Stimulated activated naive B cell treated with anti-CD40 and anti-IgM and Interleukin-4, amounts not matched to agents 10 μg/mL and 1 μg/mL and 100 μg/mL, for 72 hours (primary cell): Measurements from ENCODE around the gene CKAP2L.

Experiments
- ATAC-seq, 2 donors: fragments of 150-1000 bp; cut with Tn5 transposase; replicated peaks; 2 replicates each; pipeline ENCODE4 v1.10.0; 2021; ENCODE audit warnings: moderate library complexity in 1 of 2
- DNase-seq: peaks from one replicate; pipeline ENCODE4 v3.0.0; 2021
- H3K27ac Mint-ChIP-seq: one replicate; pipeline ENCODE4 v1.8.0; 2022; ENCODE audit warnings: mild to moderate bottlenecking, mixed read lengths
- H3K27me3 Mint-ChIP-seq, 2 donors: one replicate each; pipeline ENCODE4 v1.8.0; 2022; ENCODE audit warnings: mixed read lengths in 2 of 2
- H3K36me3 Mint-ChIP-seq, 2 donors: one replicate each; pipeline ENCODE4 v1.8.0; 2022; ENCODE audit warnings: mixed read lengths in 2 of 2, mild to moderate bottlenecking in 1 of 2
- H3K4me1 Mint-ChIP-seq, 2 donors: one replicate each; pipeline ENCODE4 v1.8.0; 2022; ENCODE audit warnings: mixed read lengths in 2 of 2, mild to moderate bottlenecking in 1 of 2
- H3K4me3 Mint-ChIP-seq, 2 donors: one replicate each; pipeline ENCODE4 v1.8.0; 2022; ENCODE audit warnings: mild to moderate bottlenecking in 2 of 2, mixed read lengths in 2 of 2, moderate library complexity in 1 of 2
- H3K9me3 Mint-ChIP-seq, 2 donors: one replicate each; pipeline ENCODE4 v1.8.0; 2022; ENCODE audit warnings: mixed read lengths in 2 of 2, mild to moderate bottlenecking in 1 of 2

The CKAP2L gene

DNA sequence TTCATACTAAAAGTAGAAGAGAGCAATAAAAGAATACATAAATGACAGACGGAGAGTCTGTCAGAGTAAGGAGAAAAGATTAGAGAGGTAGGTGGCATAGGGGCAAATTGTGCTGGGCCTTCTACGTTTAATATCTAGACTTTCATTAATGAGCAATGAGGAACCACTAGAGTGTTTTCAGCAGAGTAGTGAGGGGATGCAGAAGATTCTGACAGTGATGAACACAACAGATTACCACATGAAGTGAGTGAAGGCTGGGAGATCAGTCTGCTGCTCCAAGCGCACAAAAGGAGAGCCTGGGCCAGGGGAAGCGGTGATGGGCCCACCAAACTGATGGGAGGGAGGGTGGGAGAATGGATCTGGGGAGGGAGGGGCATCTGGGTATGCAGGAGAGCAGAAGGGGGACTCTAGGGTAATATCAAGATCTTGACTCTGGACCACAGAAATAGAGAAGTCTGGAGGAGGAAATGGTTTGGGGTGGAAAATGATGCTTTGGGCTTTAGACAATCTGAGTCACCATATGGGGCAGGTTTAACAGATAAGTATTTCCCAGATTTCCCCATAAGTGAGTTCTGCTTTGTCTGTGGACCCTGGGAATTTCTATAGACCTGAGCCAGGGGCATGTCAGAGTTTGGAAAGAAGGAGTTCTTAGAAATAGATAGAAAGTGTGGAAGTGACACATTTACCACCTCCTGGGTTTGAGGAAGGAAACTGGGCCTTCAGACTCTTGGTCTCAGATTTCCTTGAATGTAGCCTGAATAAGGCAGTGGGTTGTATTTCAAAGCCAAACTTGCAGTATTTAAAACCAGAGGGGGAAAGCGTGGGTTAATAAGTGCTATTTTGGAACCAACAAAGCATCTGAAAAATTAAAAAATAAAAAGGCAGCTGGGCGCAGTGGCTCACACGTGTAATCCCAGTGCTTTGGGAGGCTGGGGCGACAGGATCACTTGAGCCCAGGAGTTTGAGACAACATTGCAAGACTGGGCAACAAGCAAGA is 34.9 kb upstream of the CKAP2L start:
- Mint-ChIP-seq H3K9me3 (peaks cover 3 to 5% of the 10 kb centered on the region in 2 donors), H3K27me3 (no peaks in the 10 kb centered on the region), H3K27ac (peak overlapping the region; percentile 10), H3K4me3 (no peak overlapping the region), H3K4me1 (peaks cover 15 to 26% of the 10 kb centered on the region in 2 donors), H3K36me3 (no peaks in the 10 kb centered on the region)
- DNase-seq (no peak), ATAC-seq (peak; percentile 75 to 79)

DNA sequence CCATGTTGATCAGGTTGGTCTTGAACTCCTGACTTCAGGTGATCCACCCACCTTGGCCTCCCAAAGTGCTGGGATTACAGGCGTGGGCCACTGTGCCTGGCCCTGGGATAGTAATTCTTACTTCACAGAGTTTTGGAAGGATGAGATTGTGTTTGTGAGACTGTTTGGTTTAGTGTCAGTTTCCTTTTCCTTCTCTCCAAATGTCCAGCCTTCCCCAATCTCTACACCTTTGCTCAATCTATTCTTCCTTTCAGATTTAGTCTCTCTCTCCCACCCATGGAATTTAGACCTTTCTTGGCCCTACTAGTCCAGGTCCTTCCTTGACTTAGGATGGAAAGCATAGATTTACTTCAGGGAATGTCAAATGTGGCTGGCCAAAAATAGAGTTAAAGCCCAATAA is 32.1 kb upstream of the CKAP2L start:
- Mint-ChIP-seq H3K4me1 (peaks cover 20 to 32% of the 10 kb centered on the region in 2 donors), H3K27me3 (no peaks in the 10 kb centered on the region), H3K36me3 (peaks cover 0 to 4% of the 10 kb centered on the region in 2 donors), H3K4me3 (no peak overlapping the region), H3K27ac (no peak overlapping the region), H3K9me3 (peaks cover 5% of the 10 kb centered on the region in 2 donors)
- DNase-seq (no peak), ATAC-seq (no peak)

DNA sequence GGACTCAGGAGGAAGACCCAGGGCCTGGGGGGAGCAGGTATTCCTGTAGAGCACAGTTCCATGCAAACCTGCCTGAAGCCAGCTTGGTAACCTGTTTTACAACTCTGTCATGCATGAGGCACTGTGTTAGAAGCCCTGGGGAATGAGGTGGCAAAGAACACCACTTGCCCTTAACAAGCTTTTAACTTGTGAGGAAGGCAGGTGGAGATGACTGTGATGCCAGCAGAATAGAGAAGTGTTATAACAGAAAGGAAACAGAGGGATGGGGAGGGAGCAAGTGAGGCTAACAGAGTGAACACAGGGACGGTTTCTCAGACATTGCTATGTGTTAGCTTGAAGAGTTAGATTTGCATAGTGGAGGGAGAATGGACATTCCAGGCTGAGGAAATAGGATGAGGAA is 31.4 kb upstream of the CKAP2L start:
- Mint-ChIP-seq H3K4me3 (no peak overlapping the region), H3K4me1 (peaks cover 20 to 32% of the 10 kb centered on the region in 2 donors), H3K27ac (no peak overlapping the region), H3K36me3 (peaks cover 0 to 4% of the 10 kb centered on the region in 2 donors), H3K9me3 (peaks cover 5% of the 10 kb centered on the region in 2 donors), H3K27me3 (no peaks in the 10 kb centered on the region)
- DNase-seq, result peak; percentile 9
- ATAC-seq, result peak; percentile 70 to 71

DNA sequence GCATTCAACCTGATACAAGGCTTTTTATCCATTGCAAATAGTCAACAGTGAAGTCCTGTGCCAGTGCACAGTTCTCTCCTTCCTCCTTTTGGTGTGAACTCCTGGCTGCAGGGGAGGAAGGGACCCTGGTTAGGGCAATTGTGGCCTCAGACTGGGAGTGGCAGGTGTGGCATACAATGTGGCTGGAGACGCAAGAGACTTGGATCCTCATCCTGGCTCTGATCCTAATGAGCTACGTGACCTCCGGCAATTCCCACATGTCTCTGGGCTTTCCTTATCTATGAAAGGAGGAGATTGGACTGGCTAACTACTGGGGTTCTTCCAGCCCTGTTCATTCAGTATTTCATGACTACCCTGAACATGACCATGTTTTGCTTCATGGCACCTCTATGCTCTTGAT is 30.4 kb upstream of the CKAP2L start:
- H3K27ac Mint-ChIP-seq, result no peak overlapping the region
- no peaks in the 10 kb centered on the region for H3K27me3 Mint-ChIP-seq
- no peak for DNase-seq
- peaks cover 0 to 2% of the 10 kb centered on the region in 2 donors for H3K9me3 Mint-ChIP-seq
- peaks cover 20 to 32% of the 10 kb centered on the region in 2 donors for H3K4me1 Mint-ChIP-seq
- peaks cover 0 to 4% of the 10 kb centered on the region in 2 donors for H3K36me3 Mint-ChIP-seq
- no peak overlapping the region for H3K4me3 Mint-ChIP-seq
- no peak for ATAC-seq

DNA sequence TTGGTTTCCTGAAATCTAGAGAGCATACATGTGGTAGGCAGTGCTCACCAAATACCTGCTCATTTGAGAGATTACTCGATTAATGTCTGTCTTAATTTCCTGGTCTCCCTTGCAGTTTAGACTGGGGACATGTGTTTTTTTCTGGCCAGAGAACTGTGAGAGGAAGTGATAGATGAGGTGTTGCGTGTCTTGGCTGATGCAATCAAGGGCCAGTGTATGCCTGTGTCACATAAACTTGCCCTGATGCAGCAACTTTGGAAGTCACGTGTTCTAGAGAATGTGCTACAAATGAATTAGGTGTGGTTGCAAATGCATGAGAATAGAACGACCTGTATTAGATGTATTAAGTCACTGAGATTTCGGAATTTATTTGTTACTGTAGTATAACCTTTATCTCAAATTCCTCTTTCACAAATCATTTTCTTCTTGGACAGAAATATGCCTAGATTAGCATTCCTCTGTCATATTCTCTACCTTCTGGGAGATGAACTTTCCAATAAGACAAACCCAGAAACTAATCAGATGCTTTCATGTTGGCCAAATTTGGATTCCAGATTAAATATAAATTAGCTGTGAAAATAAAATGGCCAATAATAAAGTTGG is 29.8 kb upstream of the CKAP2L start:
- Mint-ChIP-seq H3K4me1 (peaks cover 17 to 26% of the 10 kb centered on the region in 2 donors), H3K9me3 (peaks cover 0 to 2% of the 10 kb centered on the region in 2 donors), H3K36me3 (peaks cover 0 to 4% of the 10 kb centered on the region in 2 donors), H3K27me3 (no peaks in the 10 kb centered on the region), H3K27ac (no peak overlapping the region), H3K4me3 (no peak overlapping the region)
- DNase-seq (no peak), ATAC-seq (peak; percentile 57 to 60)

DNA sequence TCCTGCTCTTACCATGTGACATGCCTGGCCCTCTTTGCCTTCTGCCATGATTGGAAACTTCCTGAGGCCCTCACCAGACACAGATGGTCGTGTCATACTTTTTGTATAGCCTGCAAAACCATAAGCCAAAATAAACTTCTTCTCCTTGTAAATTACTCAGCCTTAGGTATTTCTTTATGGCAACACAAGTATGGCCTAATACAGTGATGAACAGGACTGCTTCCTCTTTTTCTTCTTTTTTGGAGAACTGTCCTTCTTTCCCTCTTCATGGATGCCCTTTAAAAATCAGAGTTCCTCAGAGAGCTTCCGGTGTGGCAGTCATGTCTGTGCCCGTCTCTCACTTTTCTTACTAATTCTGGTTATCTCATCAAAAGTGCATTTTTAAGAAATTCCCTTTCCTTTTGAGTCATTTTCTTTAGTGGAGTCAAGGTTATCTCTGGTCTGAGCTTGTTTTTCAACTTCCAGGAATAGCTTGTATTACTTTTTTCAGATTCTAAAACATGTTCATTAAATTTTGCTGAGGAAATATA is 29.1 kb upstream of the CKAP2L start:
- H3K4me1 Mint-ChIP-seq, result peaks cover 13 to 21% of the 10 kb centered on the region in 2 donors
- peaks cover 0 to 4% of the 10 kb centered on the region in 2 donors for H3K36me3 Mint-ChIP-seq
- peaks cover 0 to 2% of the 10 kb centered on the region in 2 donors for H3K9me3 Mint-ChIP-seq
- ATAC-seq (peak; percentile 79 to 82), DNase-seq (no peak)
- peak overlapping the region; percentile 21 for H3K27ac Mint-ChIP-seq
- no peaks in the 10 kb centered on the region for H3K27me3 Mint-ChIP-seq
- peak overlapping the region in 1 of 2 donors; percentile 4 for H3K4me3 Mint-ChIP-seq

DNA sequence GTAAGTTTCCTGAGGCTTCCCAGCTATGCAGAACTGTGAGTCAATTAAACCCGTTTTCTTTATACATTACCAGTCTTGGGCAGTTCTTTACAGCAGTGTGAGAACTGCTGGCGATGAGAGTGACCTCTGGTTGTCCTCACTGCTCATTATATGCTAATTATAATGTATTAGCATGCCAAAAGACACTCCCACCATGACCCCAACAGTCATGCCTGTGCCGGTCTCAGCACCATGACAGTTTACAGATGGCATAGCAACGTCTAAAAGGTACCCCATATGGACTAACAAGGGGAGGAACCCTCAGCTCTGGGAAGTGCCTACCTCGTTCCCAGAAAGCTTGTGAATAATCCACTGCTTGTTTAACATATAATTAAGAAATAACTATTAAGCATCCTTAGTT is 28.0 kb upstream of the CKAP2L start:
- no peaks in the 10 kb centered on the region for H3K27me3 Mint-ChIP-seq
- peaks cover 0 to 4% of the 10 kb centered on the region in 2 donors for H3K36me3 Mint-ChIP-seq
- H3K27ac Mint-ChIP-seq, result no peak overlapping the region
- peaks cover 0 to 2% of the 10 kb centered on the region in 2 donors for H3K9me3 Mint-ChIP-seq
- ATAC-seq (no peak), DNase-seq (no peak)
- H3K4me3 Mint-ChIP-seq, result no peak overlapping the region
- peaks cover 13 to 21% of the 10 kb centered on the region in 2 donors for H3K4me1 Mint-ChIP-seq

DNA sequence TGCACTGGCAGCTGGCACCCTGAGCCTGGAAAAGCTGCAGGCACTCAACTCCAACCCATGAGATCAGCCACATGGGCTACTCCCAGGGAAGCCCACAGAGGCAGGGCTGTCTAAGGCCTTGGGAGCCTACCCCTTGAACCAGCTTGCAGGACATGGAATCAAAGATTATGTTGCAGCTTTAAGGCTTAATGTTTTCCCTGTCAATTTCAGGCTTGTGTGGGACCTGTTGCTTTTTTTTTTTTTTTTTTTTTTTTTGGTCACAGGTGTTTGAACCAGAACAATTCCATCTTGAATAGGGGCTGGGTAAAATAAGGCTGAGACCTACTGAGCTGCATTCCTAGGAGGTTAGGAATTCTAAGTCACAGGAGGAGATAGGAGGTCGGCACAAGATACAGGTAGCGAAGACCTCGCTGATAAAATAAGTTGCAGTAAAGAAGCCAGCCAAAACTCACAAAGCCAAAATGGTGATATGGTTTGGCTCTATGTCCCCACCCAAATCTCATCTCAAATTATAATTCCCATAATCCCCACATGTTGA is 27.4 kb upstream of the CKAP2L start:
- H3K27me3 Mint-ChIP-seq, result no peaks in the 10 kb centered on the region
- H3K4me3 Mint-ChIP-seq, result no peak overlapping the region
- H3K9me3 Mint-ChIP-seq, result peaks cover 0 to 2% of the 10 kb centered on the region in 2 donors
- no peak overlapping the region for H3K27ac Mint-ChIP-seq
- no peak for DNase-seq
- peaks cover 13 to 21% of the 10 kb centered on the region in 2 donors for H3K4me1 Mint-ChIP-seq
- no peak for ATAC-seq
- peaks cover 0 to 4% of the 10 kb centered on the region in 2 donors for H3K36me3 Mint-ChIP-seq

DNA sequence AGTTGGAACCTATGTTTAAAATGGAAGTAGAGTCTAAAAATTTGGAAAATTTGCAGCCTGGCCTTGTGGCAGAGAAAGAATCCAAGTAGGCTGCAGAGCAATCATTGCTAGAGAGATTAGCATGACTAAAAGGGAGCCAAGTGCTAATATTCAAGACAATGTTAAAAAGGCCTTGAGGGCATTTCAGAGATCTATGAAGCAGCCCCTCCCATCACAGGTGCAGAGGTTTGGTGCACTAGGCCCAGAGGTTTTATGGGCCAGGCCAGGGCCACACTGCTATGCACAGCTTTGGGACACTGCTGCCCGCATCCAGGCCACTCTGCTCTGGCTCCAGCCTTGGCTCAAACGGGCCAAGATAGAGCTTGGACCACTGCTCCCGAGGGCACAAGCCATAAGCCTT is 26.6 kb upstream of the CKAP2L start:
- DNase-seq, result no peak
- no peak for ATAC-seq
- no peak overlapping the region for H3K27ac Mint-ChIP-seq
- peaks cover 0 to 4% of the 10 kb centered on the region in 2 donors for H3K36me3 Mint-ChIP-seq
- no peaks in the 10 kb centered on the region for H3K27me3 Mint-ChIP-seq
- H3K4me1 Mint-ChIP-seq, result peaks cover 13 to 20% of the 10 kb centered on the region in 2 donors
- H3K9me3 Mint-ChIP-seq, result peaks cover 0 to 2% of the 10 kb centered on the region in 2 donors
- no peak overlapping the region for H3K4me3 Mint-ChIP-seq

DNA sequence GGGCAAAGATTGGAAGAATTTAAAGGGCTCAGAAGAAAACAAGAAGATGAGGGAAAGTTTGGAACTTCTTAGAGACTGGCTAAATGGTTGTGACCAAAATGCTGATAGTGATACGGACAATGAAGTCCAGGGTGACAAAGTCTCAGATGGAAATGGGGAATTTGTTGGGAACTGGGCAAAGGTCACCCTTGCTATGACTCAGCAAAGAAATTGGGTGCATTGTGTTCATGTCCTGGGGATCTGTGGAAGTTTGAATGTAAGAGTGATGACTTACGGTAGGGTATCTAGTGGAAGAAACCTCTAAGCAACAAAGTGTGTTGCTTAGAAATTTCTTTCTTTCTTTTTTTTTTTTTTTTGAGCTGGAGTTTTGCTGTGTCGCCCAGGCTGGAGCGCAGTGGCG is 25.9 kb upstream of the CKAP2L start:
- Mint-ChIP-seq H3K4me1 (peaks cover 8 to 13% of the 10 kb centered on the region in 2 donors), H3K27ac (no peak overlapping the region), H3K4me3 (no peak overlapping the region), H3K27me3 (no peaks in the 10 kb centered on the region), H3K36me3 (peaks cover 0 to 4% of the 10 kb centered on the region in 2 donors), H3K9me3 (peaks cover 0 to 2% of the 10 kb centered on the region in 2 donors)
- no peak for ATAC-seq
- no peak for DNase-seq

DNA sequence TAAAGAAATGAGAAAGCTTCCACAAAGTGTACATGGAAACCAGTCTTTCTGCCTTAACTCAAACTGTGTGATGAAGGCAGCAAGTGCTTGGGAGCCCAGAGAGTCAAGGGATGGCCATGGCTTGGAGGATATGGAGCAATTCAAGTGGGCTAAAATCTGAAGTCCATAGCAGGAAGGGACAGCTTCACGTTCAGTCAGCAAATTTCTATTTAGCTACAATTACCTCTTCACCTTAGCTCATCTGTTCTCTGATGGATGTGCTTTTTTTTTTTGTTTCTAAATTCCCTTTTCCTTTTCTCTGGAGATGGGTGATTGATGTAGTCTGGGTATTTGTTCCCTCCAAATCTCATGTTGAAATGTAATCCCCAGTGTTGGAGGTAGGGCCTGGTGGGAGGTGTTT is 24.8 kb upstream of the CKAP2L start:
- H3K9me3 Mint-ChIP-seq, result peaks cover 0 to 2% of the 10 kb centered on the region in 2 donors
- no peaks in the 10 kb centered on the region for H3K27me3 Mint-ChIP-seq
- ATAC-seq, result no peak
- no peak overlapping the region for H3K27ac Mint-ChIP-seq
- no peak for DNase-seq
- H3K4me1 Mint-ChIP-seq, result peaks cover 10 to 17% of the 10 kb centered on the region in 2 donors
- peaks cover 0 to 4% of the 10 kb centered on the region in 2 donors for H3K36me3 Mint-ChIP-seq
- H3K4me3 Mint-ChIP-seq, result no peak overlapping the region

DNA sequence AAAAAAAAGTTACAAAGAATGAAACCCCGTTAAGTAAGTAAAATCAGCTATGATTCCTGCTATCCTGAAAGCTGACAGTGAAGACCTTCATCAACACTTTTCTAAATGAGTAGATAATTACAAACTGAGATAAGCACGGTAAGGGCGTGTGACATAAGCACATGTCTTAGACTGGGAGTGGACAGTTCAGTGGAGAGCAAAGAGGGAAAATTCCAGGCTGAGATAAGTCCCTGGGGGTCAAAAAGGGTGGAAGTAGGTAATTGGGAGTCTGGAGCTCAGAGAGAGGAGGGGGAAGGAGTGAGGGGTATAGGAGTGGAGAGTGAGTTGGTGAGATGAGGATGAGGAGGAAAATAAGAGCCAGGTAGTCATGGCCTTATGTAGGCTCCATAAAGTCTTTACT is 24.2 kb upstream of the CKAP2L start:
- H3K27ac Mint-ChIP-seq, result no peak overlapping the region

DNA sequence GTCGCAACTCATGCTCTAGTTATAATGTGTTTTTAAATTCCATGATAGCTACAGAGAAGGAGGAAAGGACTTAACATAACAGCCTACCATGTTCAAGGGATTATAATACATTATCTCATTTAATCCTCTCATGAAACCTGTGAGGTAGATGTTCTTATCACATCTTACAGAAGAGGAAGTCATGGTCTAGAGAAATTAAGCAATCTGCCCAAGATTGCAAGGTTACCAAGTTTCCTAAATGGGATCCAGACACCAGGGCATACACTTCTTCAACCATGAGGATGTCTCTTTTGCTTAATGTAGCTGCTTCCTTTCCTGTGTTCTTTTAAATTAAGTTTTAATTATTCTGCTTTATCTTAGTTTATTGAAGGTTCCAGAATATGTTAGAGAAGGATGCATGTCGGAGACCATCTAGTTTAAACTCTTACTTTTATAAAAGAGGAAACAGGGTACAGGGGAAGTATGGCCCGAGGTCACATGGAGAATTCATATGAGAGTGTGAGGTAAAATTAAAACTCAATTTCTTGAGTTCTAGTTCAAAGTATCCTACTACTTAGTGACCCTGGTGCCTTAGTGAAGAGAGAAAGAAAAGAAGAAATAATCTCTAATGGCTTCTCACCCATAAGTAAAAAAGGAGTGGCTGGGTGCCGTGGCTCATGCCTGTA is 23.5 kb upstream of the CKAP2L start:
- no peak overlapping the region for H3K27ac Mint-ChIP-seq
- no peaks in the 10 kb centered on the region for H3K27me3 Mint-ChIP-seq
- ATAC-seq, result no peak
- DNase-seq, result no peak
- H3K9me3 Mint-ChIP-seq, result no peaks in the 10 kb centered on the region
- H3K4me1 Mint-ChIP-seq, result peaks cover 12 to 18% of the 10 kb centered on the region in 2 donors
- no peaks in the 10 kb centered on the region for H3K36me3 Mint-ChIP-seq
- H3K4me3 Mint-ChIP-seq, result no peak overlapping the region

More for the DNA sequence above, 24.2 kb upstream of the CKAP2L start:
- Mint-ChIP-seq H3K9me3 (peaks cover 0 to 2% of the 10 kb centered on the region in 2 donors), H3K27me3 (no peaks in the 10 kb centered on the region), H3K36me3 (peaks cover 0 to 4% of the 10 kb centered on the region in 2 donors), H3K4me3 (no peak overlapping the region), H3K4me1 (peaks cover 11 to 17% of the 10 kb centered on the region in 2 donors)
- DNase-seq (no peak), ATAC-seq (no peak)

DNA sequence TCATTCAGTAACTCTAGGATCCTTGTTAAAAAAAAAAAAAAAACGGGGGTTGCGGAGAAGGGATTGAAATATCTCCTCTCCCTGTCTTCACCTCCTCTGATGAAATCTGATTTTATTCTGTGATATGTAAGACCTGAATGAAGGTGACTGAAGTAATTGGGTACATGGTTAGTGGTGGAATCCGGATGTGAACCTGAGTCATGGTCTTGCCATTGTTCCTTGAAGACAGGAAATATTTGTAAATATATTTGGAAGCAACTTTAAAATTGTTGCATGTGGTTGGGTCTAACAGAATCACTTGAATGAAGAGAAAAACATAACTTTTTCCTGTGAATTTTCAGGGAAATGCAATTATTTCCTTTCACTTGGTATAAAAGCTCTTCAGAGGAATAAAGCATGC is 22.9 kb upstream of the CKAP2L start:
- no peaks in the 10 kb centered on the region for H3K36me3 Mint-ChIP-seq
- H3K4me1 Mint-ChIP-seq, result peaks cover 18 to 24% of the 10 kb centered on the region in 2 donors
- H3K27ac Mint-ChIP-seq, result no peak overlapping the region
- H3K27me3 Mint-ChIP-seq, result no peaks in the 10 kb centered on the region
- H3K9me3 Mint-ChIP-seq, result no peaks in the 10 kb centered on the region
- H3K4me3 Mint-ChIP-seq, result no peak overlapping the region
- no peak for ATAC-seq
- no peak for DNase-seq
